ENCODE results near the gene SLC25A24. TPM values are rescaled to one million over a fixed set of nuclear protein-coding genes. Genes with fewer than 3 reads are reported as not detected.
"Not testable (repeated sequence)": the region's sequence is repeated elsewhere in the genome, so short reads cannot be mapped to it uniquely, and the experiment has no call there.

SLC25A24 gene
- total RNA-seq, 2 experiments from 2014 or later = 7.4 to 8.2 TPM

DNA sequence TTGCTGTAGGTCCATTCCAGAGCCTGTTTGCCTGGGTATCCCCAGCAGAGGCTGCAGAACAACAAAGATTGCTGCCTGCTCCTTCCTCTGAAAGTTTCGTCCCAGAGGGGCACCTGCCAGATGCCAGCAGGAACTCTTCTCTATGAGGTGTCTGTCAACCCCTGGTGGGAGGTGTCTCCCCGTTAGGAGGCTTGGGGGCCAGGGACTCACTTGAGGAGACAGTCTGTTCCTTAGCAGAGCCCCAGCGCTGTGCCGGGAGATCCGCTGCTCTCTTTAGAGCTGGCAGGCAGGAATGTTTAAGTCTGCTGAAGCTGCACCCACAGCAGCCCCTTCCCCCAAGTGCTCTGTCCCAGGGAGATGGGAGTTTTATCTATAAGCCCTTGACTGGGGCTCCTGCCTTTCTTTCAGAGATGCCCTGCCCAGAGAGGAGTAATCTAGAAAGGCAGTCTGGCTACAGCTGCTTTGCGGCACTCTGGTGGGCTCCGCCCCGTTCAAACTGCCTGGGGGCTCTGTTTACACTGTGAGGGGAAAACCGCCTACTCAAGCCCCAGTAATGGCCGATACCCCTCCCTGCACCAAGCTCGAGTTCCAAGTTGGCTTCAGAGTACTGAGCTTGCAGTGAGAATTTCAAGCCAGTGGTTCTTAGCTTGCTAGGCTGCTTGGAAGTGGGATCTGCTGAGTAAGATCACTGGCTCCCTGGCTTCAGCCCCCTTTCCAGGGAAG lies 8.7 kb upstream of the SLC25A24 start:
- TF ChIP-seq, protein P1, sequence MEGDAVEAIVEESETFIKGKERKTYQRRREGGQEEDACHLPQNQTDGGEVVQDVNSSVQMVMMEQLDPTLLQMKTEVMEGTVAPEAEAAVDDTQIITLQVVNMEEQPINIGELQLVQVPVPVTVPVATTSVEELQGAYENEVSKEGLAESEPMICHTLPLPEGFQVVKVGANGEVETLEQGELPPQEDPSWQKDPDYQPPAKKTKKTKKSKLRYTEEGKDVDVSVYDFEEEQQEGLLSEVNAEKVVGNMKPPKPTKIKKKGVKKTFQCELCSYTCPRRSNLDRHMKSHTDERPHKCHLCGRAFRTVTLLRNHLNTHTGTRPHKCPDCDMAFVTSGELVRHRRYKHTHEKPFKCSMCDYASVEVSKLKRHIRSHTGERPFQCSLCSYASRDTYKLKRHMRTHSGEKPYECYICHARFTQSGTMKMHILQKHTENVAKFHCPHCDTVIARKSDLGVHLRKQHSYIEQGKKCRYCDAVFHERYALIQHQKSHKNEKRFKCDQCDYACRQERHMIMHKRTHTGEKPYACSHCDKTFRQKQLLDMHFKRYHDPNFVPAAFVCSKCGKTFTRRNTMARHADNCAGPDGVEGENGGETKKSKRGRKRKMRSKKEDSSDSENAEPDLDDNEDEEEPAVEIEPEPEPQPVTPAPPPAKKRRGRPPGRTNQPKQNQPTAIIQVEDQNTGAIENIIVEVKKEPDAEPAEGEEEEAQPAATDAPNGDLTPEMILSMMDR (IDR thresholded peaks at IDR 0.05) = no peak
- Mint-ChIP-seq H3K27ac (no peak overlapping the region), H3K4me1 (ENCODE audit: low read depth) (peaks cover 10% of the 10 kb centered on the region), H3K4me3 (no peak overlapping the region), H3K36me3 (ENCODE audit: low read depth) (peaks cover 3% of the 10 kb centered on the region), H3K27me3 (peaks cover 30% of the 10 kb centered on the region), H3K9me3 (peaks cover 4% of the 10 kb centered on the region)
- ATAC-seq (no peak), DNase-seq (no peak)
- ChIA-PET CTCF (interaction anchor here (1.8 kb wide), 1 partner anchor 8 kb away, joined by 4 read pairs; the partner anchor contains the start of gene SLC25A24), POLR2A (no interaction called here)
- intact Hi-C loops (cut with micrococcal nuclease) = no loop called here

DNA sequence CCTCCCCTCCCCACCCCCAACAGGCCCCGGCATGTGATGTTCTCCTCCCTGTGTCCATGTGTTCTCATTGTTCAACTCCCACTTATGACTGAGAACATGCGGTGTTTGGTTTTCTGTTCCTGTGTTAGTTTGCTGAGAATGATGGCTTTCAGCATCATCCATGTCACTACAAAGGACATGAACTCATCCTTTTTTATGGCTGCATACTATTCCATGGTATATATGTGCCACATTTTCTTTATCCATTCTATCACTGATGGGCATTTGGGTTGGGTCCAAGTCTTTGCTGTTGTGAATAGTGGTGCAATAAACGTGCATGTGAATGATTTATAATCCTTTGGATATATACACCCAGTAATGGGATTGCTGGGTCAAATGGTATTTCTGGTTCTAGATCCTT lies 3.4 kb upstream of the SLC25A24 start:
- CTCF ChIA-PET; DNase-seq; H3K9me3 Mint-ChIP-seq; H3K4me3 Mint-ChIP-seq; ATAC-seq; intact Hi-C loops (cut with micrococcal nuclease); H3K27ac Mint-ChIP-seq; POLR2A ChIA-PET; H3K36me3 Mint-ChIP-seq (ENCODE audit: low read depth): not testable (repeated sequence)
- Mint-ChIP-seq H3K4me1 (ENCODE audit: low read depth) (peaks cover 17% of the 10 kb centered on the region), H3K27me3 (peaks cover 17% of the 10 kb centered on the region)

GRCh38 chr1:108201687-108202086 lies 1.5 kb upstream of the SLC25A24 start:
- peaks cover 6% of the 10 kb centered on the region for H3K36me3 Mint-ChIP-seq (ENCODE audit: low read depth)
- peaks cover 4% of the 10 kb centered on the region for H3K27me3 Mint-ChIP-seq
- H3K9me3 Mint-ChIP-seq = peaks cover 4% of the 10 kb centered on the region
- ChIA-PET POLR2A (interaction anchor here (0.5 to 1.0 kb wide), 2 partner anchors 9 to 491 kb away, joined by 3 read pairs; partner anchors contain the start of gene PRPF38B), CTCF (interaction anchor here (1.2 to 2.2 kb wide), 4 partner anchors 10 to 419 kb away, joined by 3 to 14 read pairs (median 6); partner anchors contain the start of gene EEIG2)
- H3K27ac Mint-ChIP-seq = no peak overlapping the region
- DNase-seq (no peak), ATAC-seq (no peak)
- intact Hi-C loops (cut with micrococcal nuclease) = no loop called here
- H3K4me1 Mint-ChIP-seq (ENCODE audit: low read depth) = peaks cover 22% of the 10 kb centered on the region
- peak overlapping the region; percentile 85 for H3K4me3 Mint-ChIP-seq
- TF ChIP-seq, protein P1 (IDR thresholded peaks at IDR 0.05) = no peak

- ChIA-PET CTCF (interaction anchor here (0.8 to 1.9 kb wide), 8 partner anchors 9 to 405 kb away, joined by 3 to 14 read pairs (median 4); partner anchors contain the start of gene EEIG2), POLR2A (interaction anchor here (1.0 to 1.4 kb wide), 3 partner anchors 8 to 12 kb away, joined by 3 read pairs; no protein-coding TSS in a partner anchor)
- peaks cover 4% of the 10 kb centered on the region for H3K9me3 Mint-ChIP-seq
- peak overlapping the region; percentile 75 for H3K27ac Mint-ChIP-seq
- ATAC-seq (peak; percentile 55), DNase-seq (peak; percentile 65)
- H3K27me3 Mint-ChIP-seq = no peaks in the 10 kb centered on the region
- intact Hi-C loops (cut with micrococcal nuclease) = no loop called here
- TF ChIP-seq, protein P1 (IDR thresholded peaks at IDR 0.05) = peak; percentile 19
- peak overlapping the region; percentile 85 for H3K4me3 Mint-ChIP-seq
- peaks cover 6% of the 10 kb centered on the region for H3K36me3 Mint-ChIP-seq (ENCODE audit: low read depth)
- H3K4me1 Mint-ChIP-seq (ENCODE audit: low read depth) = peaks cover 22% of the 10 kb centered on the region
Measured at GRCh38 chr1:108200687-108201051, 526 bp upstream of the SLC25A24 start.

GRCh38 chr1:108199201-108199691 lies 897 bp downstream of the SLC25A24 start:
- Mint-ChIP-seq H3K4me3 (peak overlapping the region; percentile 85), H3K36me3 (ENCODE audit: low read depth) (peaks cover 11% of the 10 kb centered on the region), H3K9me3 (peaks cover 4% of the 10 kb centered on the region), H3K4me1 (ENCODE audit: low read depth) (peaks cover 22% of the 10 kb centered on the region), H3K27me3 (no peaks in the 10 kb centered on the region), H3K27ac (peak overlapping the region; percentile 72)
- POLR2A ChIA-PET = interaction anchor here (1.4 kb wide), 1 partner anchor 13 kb away, joined by 3 read pairs; no protein-coding TSS in a partner anchor
- ATAC-seq (no peak), DNase-seq (peak; percentile 7)
- intact Hi-C loops (cut with micrococcal nuclease) = no loop called here
- CTCF ChIA-PET = interaction anchor here (1.6 kb wide), 1 partner anchor 13 kb away, joined by 8 read pairs; no protein-coding TSS in a partner anchor
- TF ChIP-seq, protein P1 (IDR thresholded peaks at IDR 0.05) = no peak

All from activated CD8-positive, alpha-beta T cell treated with anti-CD3 and anti-CD28 coated beads for 36 hours (primary cell).